ENCODE data around the gene TNS3.
"Not testable (repeated sequence)": the region's sequence is repeated elsewhere in the genome, so short reads cannot be mapped to it uniquely, and the experiment has no call there.

TNS3 gene

DNA sequence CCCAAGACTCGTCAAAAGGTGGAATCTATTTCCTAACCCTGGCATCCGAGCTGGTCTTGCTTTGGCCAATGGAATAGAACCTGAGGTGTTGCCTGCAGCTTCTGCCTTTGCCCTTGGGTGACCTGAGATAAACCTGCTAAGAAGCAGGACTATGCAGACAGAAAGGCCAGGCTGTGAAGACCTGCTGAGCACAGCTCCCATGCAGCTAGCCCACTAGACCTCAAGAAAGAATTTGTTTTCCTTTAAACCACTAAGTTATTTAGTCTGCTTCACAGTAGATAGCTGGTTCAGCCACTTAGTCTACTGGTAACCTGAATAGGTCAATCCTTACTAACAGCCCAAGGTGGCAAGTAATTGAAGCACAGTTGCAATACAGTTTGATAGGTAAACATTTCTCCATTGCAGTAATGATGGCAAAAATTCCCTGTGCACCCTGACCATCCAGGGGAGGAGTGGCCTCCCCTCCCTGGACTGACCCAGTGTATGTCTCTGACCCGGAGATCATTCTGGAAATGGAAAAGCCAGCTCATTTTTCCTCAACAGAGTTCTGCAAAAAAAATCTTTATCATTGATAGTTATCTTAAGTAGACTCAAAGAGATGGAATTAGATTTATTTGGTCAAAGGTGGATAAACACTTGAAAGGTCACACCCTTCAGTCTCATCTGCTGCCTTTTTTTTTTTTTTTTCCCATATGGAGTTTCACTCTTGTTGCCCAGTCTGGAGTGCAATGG, 20.0 kb downstream of the TNS3 start:
- DNase-seq (ENCODE audit: low read depth in 2 of 2) = no peak

GRCh38 chr7:47559306-47560220, 22.3 kb downstream of the TNS3 start:
- no peak for DNase-seq (ENCODE audit: low read depth in 2 of 2)

GRCh38 chr7:47557694-47558670, 23.9 kb downstream of the TNS3 start:
- no peak for DNase-seq (ENCODE audit: low read depth in 2 of 2)

GRCh38 chr7:47557317-47557693, 24.6 kb downstream of the TNS3 start:
- DNase-seq (ENCODE audit: low read depth in 2 of 2) = no peak

DNA sequence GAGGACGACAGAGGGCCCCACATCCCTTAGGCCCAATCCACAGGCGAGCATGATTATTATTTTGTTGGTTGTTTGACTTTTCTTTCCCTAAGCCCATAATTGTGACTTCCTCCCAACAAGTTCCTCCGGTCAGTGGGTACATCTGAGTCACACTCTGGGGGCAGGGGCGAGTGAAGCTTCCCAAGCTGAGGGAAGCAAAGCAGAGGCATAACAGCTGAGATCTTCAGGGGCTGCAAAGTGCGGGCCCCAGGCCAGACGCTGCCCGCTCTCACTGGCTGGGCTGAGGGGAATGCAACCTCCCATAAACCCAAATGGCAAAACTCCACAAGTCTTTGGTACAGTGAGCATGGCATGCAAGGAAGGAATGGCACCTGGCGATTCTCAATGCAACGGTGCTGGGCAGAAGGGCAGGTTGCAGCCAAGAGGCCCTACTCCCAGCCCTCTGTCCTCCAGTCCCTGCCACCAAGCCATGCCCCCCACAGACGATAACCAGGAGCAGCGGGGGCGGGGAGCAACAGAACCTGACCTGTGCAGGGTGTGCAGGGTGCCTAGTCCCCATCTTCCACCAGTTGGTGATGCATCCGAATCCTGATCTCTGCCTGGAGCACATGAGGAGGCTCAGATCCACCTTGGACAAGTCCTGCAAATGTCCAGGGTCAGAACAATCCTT, 25.3 kb downstream of the TNS3 start:
- no peak for DNase-seq (ENCODE audit: low read depth in 2 of 2)

DNA sequence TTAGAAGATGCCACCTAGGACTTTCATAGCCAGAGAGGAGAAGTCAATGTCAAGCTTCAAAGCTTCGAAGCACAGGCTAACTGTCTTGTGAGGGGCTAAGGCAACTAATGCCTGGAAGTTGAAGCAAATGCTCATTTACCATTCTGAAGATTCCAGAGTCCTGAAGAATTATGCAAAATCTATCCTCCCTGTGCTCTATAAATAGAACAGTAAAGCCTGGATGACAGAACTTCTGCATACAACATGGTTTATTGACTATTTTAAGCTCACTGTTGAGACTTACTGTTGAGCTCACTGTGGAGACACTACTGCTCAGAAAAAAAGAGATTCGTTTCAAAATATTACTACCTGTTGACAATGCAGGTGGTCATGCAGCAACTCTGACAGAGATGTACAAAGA, 28.6 kb downstream of the TNS3 start:
- DNase-seq (ENCODE audit: low read depth in 2 of 2) = no peak

- no peak for DNase-seq (ENCODE audit: low read depth in 2 of 2)
Observed at GRCh38 chr7:47552621-47553020, 29.3 kb downstream of the TNS3 start.

- no peak for DNase-seq (ENCODE audit: low read depth in 2 of 2)
Observed at GRCh38 chr7:47551668-47552440, 30.1 kb downstream of the TNS3 start.

- DNase-seq (ENCODE audit: low read depth in 2 of 2) = no peak
Observed at GRCh38 chr7:47550788-47551470, 31.0 kb downstream of the TNS3 start.

GRCh38 chr7:47549916-47550315, 32.0 kb downstream of the TNS3 start:
- DNase-seq (ENCODE audit: low read depth in 2 of 2) = no peak

DNA sequence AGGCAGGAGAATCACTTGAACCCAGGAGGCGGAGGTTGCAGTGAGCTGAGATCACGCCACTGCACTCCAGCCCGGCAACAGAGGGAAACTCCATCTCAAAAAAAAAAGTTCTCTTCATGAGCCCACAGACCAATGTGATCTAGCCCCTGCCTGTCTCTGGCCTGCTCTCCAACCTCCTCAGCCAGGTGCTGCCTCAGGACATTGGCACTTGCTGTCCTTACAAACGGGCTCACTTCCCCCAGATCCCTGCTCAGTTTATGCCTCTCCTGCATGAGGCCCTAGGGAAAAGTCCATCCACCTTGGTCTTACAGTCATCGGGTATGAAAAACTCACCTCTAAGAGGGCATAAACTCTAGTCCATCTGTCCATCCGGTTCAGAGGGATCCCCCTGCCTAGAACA, 32.5 kb downstream of the TNS3 start:
- no peak for DNase-seq (ENCODE audit: low read depth in 2 of 2)

- no peak for DNase-seq (ENCODE audit: low read depth in 2 of 2)
Observed at GRCh38 chr7:47548546-47548945, 33.4 kb downstream of the TNS3 start.

DNA sequence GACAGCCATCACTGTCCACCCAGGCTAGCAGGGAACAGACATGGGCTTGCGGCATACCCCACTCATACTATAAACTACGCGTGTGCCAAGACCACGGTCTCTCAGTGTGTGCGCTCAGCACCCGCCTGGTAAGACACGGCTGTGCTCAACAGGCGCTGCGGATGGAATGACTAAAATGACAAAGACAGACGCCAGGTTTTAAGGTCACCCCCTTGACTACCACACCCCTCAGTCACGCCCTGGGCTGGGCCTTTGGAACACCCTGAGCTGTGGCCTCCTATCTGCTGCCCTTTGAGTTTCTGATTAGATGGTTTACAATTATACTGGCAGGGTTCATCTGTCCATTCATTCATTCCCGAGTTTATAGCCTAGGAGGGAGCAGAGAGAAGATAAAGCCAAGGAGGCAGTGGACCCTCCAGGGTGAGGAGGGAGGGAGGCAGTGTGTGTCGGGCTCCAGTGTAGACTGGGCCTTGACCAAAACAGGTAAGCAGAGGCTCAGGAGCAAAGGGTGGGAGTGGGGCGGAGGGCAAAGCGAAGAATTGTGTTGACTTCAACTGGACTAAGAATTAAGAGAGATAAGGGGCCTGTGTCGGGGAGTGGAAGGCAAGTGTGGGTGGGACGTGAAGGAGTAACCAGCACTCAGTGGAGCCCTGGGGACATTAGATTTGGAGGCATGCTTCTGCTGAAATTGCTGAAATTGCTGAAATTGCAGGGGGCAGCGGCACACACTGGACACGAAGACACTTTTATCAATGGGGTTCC, 35.0 kb downstream of the TNS3 start:
- no peak for DNase-seq (ENCODE audit: low read depth in 2 of 2)

DNA sequence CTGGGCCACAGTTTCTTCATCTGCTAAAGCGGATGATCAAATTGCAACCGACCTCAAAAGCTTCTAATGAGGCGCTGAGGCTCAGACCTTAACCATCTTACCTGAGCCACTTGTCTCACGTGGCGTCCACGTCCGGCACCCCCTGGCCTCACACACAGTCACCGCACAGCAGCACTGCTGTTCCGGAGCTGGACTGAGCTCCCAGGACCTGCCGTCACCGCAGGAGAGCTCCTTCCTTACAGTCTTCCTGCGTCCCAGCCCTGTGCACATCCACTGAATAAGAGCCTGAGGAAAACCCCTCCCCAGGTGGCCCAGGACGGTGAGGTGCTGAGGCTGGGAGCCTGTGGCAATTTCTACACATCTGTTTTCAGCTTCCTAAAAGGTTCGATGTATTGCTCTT, 35.7 kb downstream of the TNS3 start:
- no peak for DNase-seq (ENCODE audit: low read depth in 2 of 2)

DNA sequence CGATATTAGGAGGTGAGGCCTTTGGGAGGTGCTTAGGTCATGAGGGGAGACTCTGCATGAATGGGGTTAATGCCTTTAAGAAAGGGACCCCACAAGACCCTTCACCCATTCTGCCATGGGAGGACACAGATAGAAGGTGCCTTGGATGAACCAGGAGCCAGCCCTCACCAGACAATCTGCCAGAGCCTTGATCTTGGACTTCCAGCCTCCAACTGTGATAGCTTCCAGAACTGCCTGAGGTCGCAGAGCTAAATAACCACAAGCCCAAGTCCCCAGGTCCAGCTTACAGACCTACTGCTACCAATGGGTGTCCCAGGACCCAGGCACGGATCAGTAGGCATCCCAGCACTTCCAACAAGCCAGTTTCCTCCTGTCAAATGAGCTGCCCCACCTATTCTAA, 37.5 kb downstream of the TNS3 start:
- no peak for DNase-seq (ENCODE audit: low read depth in 2 of 2)

GRCh38 chr7:47543714-47544113, 38.2 kb downstream of the TNS3 start:
- DNase-seq (ENCODE audit: low read depth in 2 of 2) = no peak

DNA sequence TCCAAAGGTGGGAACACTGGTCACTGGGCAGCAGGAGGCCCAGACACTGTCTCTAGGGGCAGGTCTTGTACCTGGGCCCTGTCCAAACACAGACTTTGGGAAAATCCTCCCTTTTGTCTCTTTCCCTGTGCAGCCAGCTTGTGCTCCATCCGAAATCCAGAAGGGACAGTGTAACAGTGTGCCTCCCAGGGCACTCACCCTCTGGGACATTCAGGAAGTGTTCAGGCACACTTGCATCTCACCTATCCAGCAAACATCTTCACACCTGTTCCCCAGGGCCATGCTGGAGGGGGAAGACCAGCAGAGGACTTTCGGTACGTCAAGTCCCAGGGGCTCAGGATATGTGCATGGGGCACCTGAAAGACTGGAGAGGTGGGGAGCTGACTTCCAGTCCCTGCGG, 38.9 kb downstream of the TNS3 start:
- no peak for DNase-seq (ENCODE audit: low read depth in 2 of 2)

DNA sequence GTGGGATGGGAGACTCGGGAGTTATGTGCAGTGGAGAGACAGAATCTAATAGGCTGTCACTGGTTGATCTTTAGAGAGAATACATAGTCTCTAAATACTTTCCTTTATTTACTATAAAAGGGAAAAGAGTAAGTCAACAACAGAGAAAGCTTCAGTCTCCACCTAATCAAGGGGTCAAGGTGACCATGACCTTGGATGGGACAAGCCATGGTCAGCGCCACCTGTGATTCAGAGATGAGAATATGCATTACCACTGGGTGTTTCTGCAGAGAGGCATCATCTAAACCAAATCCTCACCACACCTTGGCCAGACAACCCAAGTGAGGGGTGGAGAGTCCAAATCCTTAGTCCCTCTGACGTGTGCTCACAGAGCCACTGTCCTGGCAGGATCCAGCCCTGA, 39.9 kb downstream of the TNS3 start:
- DNase-seq (ENCODE audit: low read depth in 2 of 2) = no peak

DNA sequence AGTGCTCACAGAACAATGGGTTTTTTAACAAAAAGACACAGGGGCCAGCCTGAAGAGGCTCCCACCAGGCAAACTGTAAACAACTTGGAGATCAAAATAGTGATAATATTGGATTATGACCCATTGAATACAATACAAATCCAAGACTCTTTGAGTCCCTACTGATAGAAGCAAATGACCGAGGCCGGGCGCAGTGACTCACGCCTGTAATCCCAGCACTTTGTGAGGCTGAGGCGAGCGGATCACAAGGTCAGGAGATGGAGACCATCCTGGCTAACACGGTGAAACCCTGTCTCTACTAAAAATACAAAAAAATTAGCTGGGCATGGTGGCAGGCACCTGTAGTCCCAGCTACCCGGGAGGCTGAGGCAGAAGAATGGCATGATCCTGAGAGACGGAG, 40.4 kb downstream of the TNS3 start:
- not testable (repeated sequence) for DNase-seq (ENCODE audit: low read depth in 2 of 2)

Data from stimulated activated CD8-positive, alpha-beta memory T cell treated with anti-CD3 and anti-CD28 coated beads, Interleukin-2, amount 100 ng/mL, for 1 hour (primary cell).